SK-N-SH treated with all-trans-retinoic acid at 6 μM for 48 hours (cell line): ENCODE data around the gene TMPRSS11D.

Experiments used
- ARNTL ChIP-seq: fragments of 450-650 bp; formaldehyde crosslinking; IDR thresholded peaks from 2 replicates; pipeline ENCODE4 v1.5.0; 2020; ENCODE audit warnings: low read depth, mild to moderate bottlenecking, moderate library complexity, borderline replicate concordance
- BACH2 ChIP-seq: fragments of 250-450 bp; sonication (Bioruptor Pico); IDR thresholded peaks from 2 replicates; pipeline ENCODE4 v1.9.0; 2021; ENCODE audit warnings: mild to moderate bottlenecking, borderline replicate concordance
- GLIS3 ChIP-seq: fragments of 250-450 bp; sonication (Bioruptor Pico); IDR thresholded peaks from 2 replicates; pipeline ENCODE4 v1.5.0; 2020; ENCODE audit warnings: mild to moderate bottlenecking, moderate library complexity
- PATZ1 ChIP-seq: fragments of 250-450 bp; sonication (Bioruptor Pico); IDR thresholded peaks from 2 replicates; pipeline ENCODE4 v1.8.0; 2020; ENCODE audit warnings: mild to moderate bottlenecking, moderate library complexity, borderline replicate concordance
- PPARA ChIP-seq: fragments of 250-450 bp; sonication (Bioruptor Pico); IDR thresholded peaks from 2 replicates; pipeline ENCODE4 v1.5.0; 2020; ENCODE audit warnings: mild to moderate bottlenecking, borderline replicate concordance
- RARB ChIP-seq: fragments of 250-450 bp; sonication (Bioruptor Pico); IDR thresholded peaks from 2 replicates; pipeline ENCODE4 v1.8.0; 2021; ENCODE audit warnings: mild to moderate bottlenecking, moderate library complexity
- SNAI2 ChIP-seq: fragments of 250-450 bp; sonication (Bioruptor Pico); IDR thresholded peaks from 2 replicates; pipeline ENCODE4 v1.5.0; 2020; ENCODE audit warnings: mild to moderate bottlenecking, moderate library complexity
- TOX ChIP-seq: fragments of 250-450 bp; sonication (Bioruptor Pico); IDR thresholded peaks from 2 replicates; pipeline ENCODE4 v1.8.0; 2021; ENCODE audit warnings: mild to moderate bottlenecking, moderate library complexity, borderline replicate concordance
- ZC3H10 ChIP-seq: fragments of 250-450 bp; sonication (Bioruptor Pico); IDR thresholded peaks from 2 replicates; pipeline ENCODE4 v1.5.1; 2021; ENCODE audit warnings: mild to moderate bottlenecking, moderate library complexity
- ZFP3 ChIP-seq: fragments of 250-450 bp; sonication (Bioruptor Pico); IDR thresholded peaks from 2 replicates; pipeline ENCODE4 v1.5.0; 2020; ENCODE audit warnings: mild to moderate bottlenecking, moderate library complexity
- ZFP30 ChIP-seq: fragments of 450-650 bp; formaldehyde crosslinking; IDR thresholded peaks from 2 replicates; pipeline ENCODE4 v1.5.0; 2022; ENCODE audit warnings: mild to moderate bottlenecking, moderate library complexity
- ZNF8 ChIP-seq: fragments of 450-650 bp; formaldehyde crosslinking; IDR thresholded peaks from 2 replicates; pipeline ENCODE4 v1.5.0; 2020; ENCODE audit warnings: mild to moderate bottlenecking, moderate library complexity
- TF ChIP-seq, protein P1 (sequence below): fragments of 250-450 bp; sonication (Bioruptor Pico); IDR thresholded peaks from 2 replicates; pipeline ENCODE4 v1.5.1; 2020; ENCODE audit warnings: low read depth, mild to moderate bottlenecking, moderate library complexity

DNA sequence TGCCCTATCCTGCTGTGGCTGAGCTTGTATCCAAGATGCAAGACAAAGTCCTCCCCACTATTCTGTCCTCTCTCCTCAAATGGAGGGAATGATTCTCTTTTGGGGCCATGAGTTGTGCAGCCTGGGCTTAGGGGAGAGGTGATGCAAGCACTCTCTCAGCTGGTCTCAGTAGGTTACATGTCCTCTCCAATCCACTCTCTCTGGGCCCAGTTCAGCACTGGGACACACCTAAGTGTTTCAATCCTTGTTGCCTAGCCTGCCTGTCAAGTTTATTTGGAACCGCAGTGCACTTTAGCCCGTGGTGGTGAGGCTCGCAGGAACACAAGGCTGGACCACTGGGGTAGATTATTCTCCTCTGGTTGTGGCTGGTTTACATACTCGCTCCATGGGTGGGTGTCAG lies 23.8 kb upstream of the TMPRSS11D start:
- TF ChIP-seq ZNF8: no peak
- no peak for TF ChIP-seq ARNTL (CRISPR knock-in tag)
- no peak for TF ChIP-seq ZFP3
- TF ChIP-seq TOX (CRISPR knock-in tag): no peak
- no peak for TF ChIP-seq ZFP30 (CRISPR knock-in tag)
- no peak for TF ChIP-seq GLIS3 (CRISPR knock-in tag)
- TF ChIP-seq PATZ1 (CRISPR knock-in tag): no peak
- no peak for TF ChIP-seq PPARA (CRISPR knock-in tag)
- no peak for TF ChIP-seq SNAI2 (CRISPR knock-in tag)
- TF ChIP-seq, protein P1, sequence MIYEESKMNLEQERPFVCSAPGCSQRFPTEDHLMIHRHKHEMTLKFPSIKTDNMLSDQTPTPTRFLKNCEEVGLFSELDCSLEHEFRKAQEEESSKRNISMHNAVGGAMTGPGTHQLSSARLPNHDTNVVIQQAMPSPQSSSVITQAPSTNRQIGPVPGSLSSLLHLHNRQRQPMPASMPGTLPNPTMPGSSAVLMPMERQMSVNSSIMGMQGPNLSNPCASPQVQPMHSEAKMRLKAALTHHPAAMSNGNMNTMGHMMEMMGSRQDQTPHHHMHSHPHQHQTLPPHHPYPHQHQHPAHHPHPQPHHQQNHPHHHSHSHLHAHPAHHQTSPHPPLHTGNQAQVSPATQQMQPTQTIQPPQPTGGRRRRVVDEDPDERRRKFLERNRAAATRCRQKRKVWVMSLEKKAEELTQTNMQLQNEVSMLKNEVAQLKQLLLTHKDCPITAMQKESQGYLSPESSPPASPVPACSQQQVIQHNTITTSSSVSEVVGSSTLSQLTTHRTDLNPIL (CRISPR knock-in tag): no peak
- TF ChIP-seq ZC3H10 (CRISPR knock-in tag): no peak
- TF ChIP-seq RARB (CRISPR knock-in tag): no peak
- TF ChIP-seq BACH2: no peak
